ENCODE measurements around the gene TNFRSF4. TPM values are rescaled to one million over a fixed set of nuclear protein-coding genes. Genes with fewer than 3 reads are reported as not detected.

TNFRSF4 gene
- total and polyA plus RNA-seq, 4 donors, result 0.08 to 0.35 (median 0.15) TPM; not detected in 1

- Histone ChIP-seq H3K27ac (ENCODE audit: low read depth in 1 of 2, low read length in 2 of 2) (no peak overlapping the region), H3K4me1 (ENCODE audit: control insufficient read depth in 4 of 4, insufficient read depth in 4 of 4, low read length in 3 of 4) (peaks cover 0 to 9% (median 3%) of the 10 kb centered on the region in 4 donors), H3K36me3 (ENCODE audit: control insufficient read depth in 4 of 4, insufficient read depth in 3 of 4, low read depth in 1 of 4, low read length in 3 of 4) (no peaks in the 10 kb centered on the region), H3K9ac (ENCODE audit: low read depth in 1 of 2, low read length in 2 of 2) (no peak overlapping the region), H3K9me3 (ENCODE audit: control insufficient read depth in 4 of 4, low read length in 3 of 4) (no peaks in the 10 kb centered on the region), H3K4me3 (ENCODE audit: low read depth in 1 of 3, low read length in 3 of 3) (no peak overlapping the region), H3K27me3 (ENCODE audit: control insufficient read depth in 4 of 4, insufficient read depth in 4 of 4, low read length in 3 of 4) (no peaks in the 10 kb centered on the region)
- WGBS, result 51% methylated on average over 45 of the region's 45 CpGs
- no peak for DNase-seq (ENCODE audit: low spot score)
- no peak for TF ChIP-seq REST (IDR thresholded peaks at IDR 0.05)
- no peak for TF ChIP-seq RAD21 (IDR thresholded peaks at IDR 0.05)
- no peak for TF ChIP-seq HNF4G (IDR thresholded peaks at IDR 0.05)
- no peak for TF ChIP-seq ZBTB33 (IDR thresholded peaks at IDR 0.05)
- TF ChIP-seq JUND (IDR thresholded peaks at IDR 0.05), result no peak
- no peak for TF ChIP-seq FOXA2 (IDR thresholded peaks at IDR 0.05)
- TF ChIP-seq MAX (IDR thresholded peaks at IDR 0.05), result no peak
- no peak for TF ChIP-seq TAF1 (conservative IDR thresholded peaks at IDR 0.05)
- TF ChIP-seq HNF4A (conservative IDR thresholded peaks at IDR 0.05), result no peak
- TF ChIP-seq CTCF (IDR thresholded peaks at IDR 0.05; ENCODE audit: low read depth, low read length, missing input control), result no peak
- TF ChIP-seq RXRA (IDR thresholded peaks at IDR 0.05), result no peak
- TF ChIP-seq GABPA (IDR thresholded peaks at IDR 0.05 in 1 of 2, conservative IDR thresholded peaks at IDR 0.05 in 1 of 2), result no peak
- no peak for TF ChIP-seq FOXA1 (IDR thresholded peaks at IDR 0.05)
- TF ChIP-seq EGR1 (IDR thresholded peaks at IDR 0.05; ENCODE audit: low read depth in 2 of 2), result no peak
- no peak for TF ChIP-seq NR2F2 (IDR thresholded peaks at IDR 0.05)
- no peak for TF ChIP-seq YY1 (IDR thresholded peaks at IDR 0.05)
Measured at GRCh38 chr1:1245817-1246576, 32.0 kb upstream of the TNFRSF4 start.
